Pancreas (tissue), 10 donors: ENCODE data around the gene SRRM3. TPM values are rescaled to one million over a fixed set of nuclear protein-coding genes. Genes with fewer than 3 reads are reported as not detected.
A peak's percentile ranks its signal among the peaks of the same experiment; 100 is the strongest.
"Not testable (repeated sequence)": the region's sequence is repeated elsewhere in the genome, so short reads cannot be mapped to it uniquely, and the experiment has no call there.

Experiments used
- ATAC-seq, 4 donors: fragments of 200-7000 bp; cut with Tn5 transposase; one replicate each; pipeline versions ENCODE4 v1.8.0 to v1.9.1; 2020; ENCODE audit warnings: mild to moderate bottlenecking in 4 of 4, moderate library complexity in 4 of 4
- DNase-seq, 6 donors: peaks; one replicate each; pipeline ENCODE4 v3.0.0-alpha.2; 2020
- FAIRE-seq: peaks from 2 replicates; lab custom pipeline; 2012; peaks lifted over from hg19 to GRCh38; lab: Jason Lieb, UNC
- H3K27ac ChIP-seq, 4 donors: fragments of 200-600 bp; sonication (generic); 1 replicate in 3 of 4; 2 replicates in 1 of 4; pipeline versions ENCODE4 v1.5.0 to v1.8.0; 2020
- H3K27me3 ChIP-seq, 4 donors: fragments of 200-600 bp; one replicate each; pipeline ENCODE4 v1.8.0; 2021
- H3K36me3 ChIP-seq, 3 donors: fragments of 200-600 bp; sonication (generic) in 1 of 3; one replicate each; pipeline versions ENCODE4 v1.5.0 to v1.8.0; 2020 to 2021
- H3K4me1 ChIP-seq, 3 donors: fragments of 200-600 bp; one replicate each; pipeline ENCODE4 v1.8.0; 2021
- H3K4me3 ChIP-seq, 4 donors: fragments of 200-600 bp; sonication (generic) in 2 of 4; one replicate each; pipeline versions ENCODE4 v1.5.0 to v1.8.0; 2020 to 2021
- H3K9me3 ChIP-seq, 4 donors: fragments of 200-600 bp; one replicate each; pipeline ENCODE4 v1.8.0; 2021
- CTCF ChIP-seq, 4 donors: fragments of 200-600 bp; sonication (generic) in 3 of 4; IDR thresholded peaks; one replicate each; pipeline versions ENCODE4 v1.5.0 to v1.8.0; 2021; ENCODE audit warnings: antibody characterized with exemption in 4 of 4
- WGBS, 2 donors: extraction: QIAGEN DNeasy Blood & Tissue Kit; methylation state at CpG; one replicate each; pipeline ENCODE4 v1.1.7; 2013; 5-methylcytosine and 5-hydroxymethylcytosine counted together
- intact Hi-C, 3 donors: fragments of 100-400 bp; cut with DNase I; formaldehyde crosslinking; loops; one replicate each; pipeline versions ENCODE4 v1.11.1 to v1.14.2; 2022
- polyA plus RNA-seq, 2 donors: library from polyadenylated mRNA; stranded (reverse); fragments of 200-250 nt; gene quantifications; one replicate each; pipeline ENCODE4 v1.2.3, GENCODE V29; 2013
- total RNA-seq, 6 donors: library from RNA; stranded (reverse); fragmentation: NEBNext Ultra II Directional in 4 of 6; extraction: Animal tissue kit (Norgen Biotek cat#: 25700) in 4 of 6; gene quantifications; one replicate each; pipeline versions ENCODE4 v1.2.1 to v1.2.4, GENCODE V29; 2021 to 2023
- donor health status: healthy with polysubstance abuse.
- donor health status: DM: no; HTN: no; CAD: no; lungs with moderate emphysema.
- donor health status: DM: no; HTN: no; CAD: no.
- donor health status: control.
- donor health status: control.
- donor health status: Bipolar disorder and iron deficiency.
- donor health status: DM: yes; HTN: yes; CAD: no.
- donor health status: DM: no; HTN: no; CAD: no.
- donor health status: DM: no; HTN: no; CAD: no.
- donor health status: DM: yes; HTN: yes; CAD: no.

SRRM3 gene
- total and polyA plus RNA-seq, 8 donors = 1.2 to 10.4 (median 2.0) TPM

GRCh38 chr7:76211216-76211615 is 9.5 kb downstream of the SRRM3 start:
- 55 to 65% methylated on average over 11 of the region's 11 CpGs for WGBS, 2 donors
- H3K36me3 ChIP-seq = no peaks in the 10 kb centered on the region
- ATAC-seq = no peak
- DNase-seq = no peak
- TF ChIP-seq CTCF (IDR thresholded peaks at IDR 0.05) = no peak
- H3K27ac ChIP-seq = no peak overlapping the region
- no peaks in the 10 kb centered on the region for H3K4me1 ChIP-seq
- intact Hi-C loops = no loop called here
- FAIRE-seq = no peak
- no peaks in the 10 kb centered on the region for H3K9me3 ChIP-seq
- no peaks in the 10 kb centered on the region for H3K27me3 ChIP-seq
- H3K4me3 ChIP-seq = no peak overlapping the region

- DNase-seq, H3K4me1 ChIP-seq, FAIRE-seq, H3K9me3 ChIP-seq, H3K4me3 ChIP-seq, H3K27ac ChIP-seq, ATAC-seq, H3K36me3 ChIP-seq, H3K27me3 ChIP-seq, intact Hi-C loops: not testable (repeated sequence)
- WGBS, 2 donors = 70 to 81% methylated on average over 4 of the region's 4 CpGs
Measured at GRCh38 chr7:76215349-76215748, 13.7 kb downstream of the SRRM3 start.

GRCh38 chr7:76216381-76217082 is 14.8 kb downstream of the SRRM3 start:
- Histone ChIP-seq H3K4me1 (no peaks in the 10 kb centered on the region), H3K9me3 (no peaks in the 10 kb centered on the region), H3K27ac (no peak overlapping the region), H3K27me3 (peaks cover 0 to 5% (median 0%) of the 10 kb centered on the region in 4 donors), H3K4me3 (no peak overlapping the region), H3K36me3 (no peaks in the 10 kb centered on the region)
- 23 to 27% methylated on average over 8 to 9 of the region's 9 CpGs for WGBS, 2 donors
- intact Hi-C loops = no loop called here
- no peak for ATAC-seq
- no peak for FAIRE-seq
- TF ChIP-seq CTCF (IDR thresholded peaks at IDR 0.05) = no peak
- no peak for DNase-seq

- no peak for FAIRE-seq
- no peak for ATAC-seq
- intact Hi-C loops = no loop called here
- 32 to 33% methylated on average over 6 of the region's 6 CpGs for WGBS, 2 donors
- H3K27me3 ChIP-seq = peaks cover 0 to 5% (median 0%) of the 10 kb centered on the region in 4 donors
- no peak for TF ChIP-seq CTCF (IDR thresholded peaks at IDR 0.05)
- no peak overlapping the region for H3K27ac ChIP-seq
- no peaks in the 10 kb centered on the region for H3K4me1 ChIP-seq
- no peak for DNase-seq
- H3K4me3 ChIP-seq = no peak overlapping the region
- no peaks in the 10 kb centered on the region for H3K36me3 ChIP-seq
- no peaks in the 10 kb centered on the region for H3K9me3 ChIP-seq
Measured at GRCh38 chr7:76217942-76218566, 16.4 kb downstream of the SRRM3 start.

- Histone ChIP-seq H3K27ac (no peak overlapping the region), H3K4me1 (no peaks in the 10 kb centered on the region), H3K27me3 (peaks cover 0 to 5% (median 0%) of the 10 kb centered on the region in 4 donors), H3K36me3 (no peaks in the 10 kb centered on the region), H3K4me3 (no peak overlapping the region), H3K9me3 (no peaks in the 10 kb centered on the region)
- ATAC-seq (no peak), FAIRE-seq (no peak), DNase-seq (peak in 1 of 6 donors; percentile 73)
- intact Hi-C loops = no loop called here
- no peak for TF ChIP-seq CTCF (IDR thresholded peaks at IDR 0.05)
- WGBS, 2 donors = 25 to 29% methylated on average over 16 of the region's 16 CpGs
Measured at GRCh38 chr7:76220185-76221057, 18.7 kb downstream of the SRRM3 start.
